ENCODE data around the gene TUBA4A.
A peak's percentile ranks its signal among the peaks of the same experiment; 100 is the strongest.

DNA sequence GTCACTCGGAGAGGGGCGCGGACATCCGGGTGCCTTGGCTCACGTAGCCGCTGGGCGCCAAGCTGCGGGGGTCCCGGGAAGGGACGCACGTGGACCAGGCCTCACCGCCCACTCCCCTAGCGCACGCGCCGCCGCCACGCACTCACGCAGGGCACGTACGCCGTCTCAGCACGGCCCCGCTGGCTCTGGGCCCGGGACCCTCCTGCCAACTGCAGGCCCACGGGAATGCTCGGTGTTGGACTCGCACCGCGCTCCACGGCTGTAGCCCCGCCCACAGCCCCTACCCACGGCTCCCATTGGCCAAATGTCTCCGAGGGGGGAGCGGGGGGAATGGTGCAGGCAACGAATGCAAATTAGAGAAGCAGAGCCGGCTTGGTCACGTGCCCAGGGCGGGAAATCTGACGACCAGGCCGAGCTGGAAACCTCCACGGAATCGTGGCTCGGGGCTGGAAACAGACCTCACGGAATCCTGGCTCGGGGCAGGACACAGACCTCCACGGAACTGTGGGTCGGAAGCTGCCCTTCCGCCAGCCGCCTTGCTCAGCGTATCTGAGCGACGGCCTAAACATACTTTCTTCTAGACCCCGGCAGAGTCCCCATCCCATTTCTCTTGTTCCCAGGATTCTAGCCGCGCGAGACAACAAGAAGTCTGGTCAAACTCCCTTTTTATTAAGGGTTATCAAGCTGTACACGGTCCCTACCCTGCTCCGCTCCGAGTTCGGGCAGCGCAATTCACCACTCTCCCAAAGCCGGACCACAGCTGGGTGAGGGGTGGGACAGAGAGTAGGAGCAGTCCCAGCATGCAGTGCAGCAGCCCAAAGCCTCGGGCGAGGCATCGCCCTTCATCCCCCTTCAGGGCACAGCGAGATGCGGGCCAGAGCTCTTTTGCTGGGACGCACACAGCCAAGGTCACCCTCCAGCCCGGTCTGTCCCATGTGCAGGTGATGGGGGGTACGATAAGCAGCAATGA, 34.7 kb downstream of the TUBA4A start, which contains the start of gene ABCB6:
- TF ChIP-seq, protein P1, sequence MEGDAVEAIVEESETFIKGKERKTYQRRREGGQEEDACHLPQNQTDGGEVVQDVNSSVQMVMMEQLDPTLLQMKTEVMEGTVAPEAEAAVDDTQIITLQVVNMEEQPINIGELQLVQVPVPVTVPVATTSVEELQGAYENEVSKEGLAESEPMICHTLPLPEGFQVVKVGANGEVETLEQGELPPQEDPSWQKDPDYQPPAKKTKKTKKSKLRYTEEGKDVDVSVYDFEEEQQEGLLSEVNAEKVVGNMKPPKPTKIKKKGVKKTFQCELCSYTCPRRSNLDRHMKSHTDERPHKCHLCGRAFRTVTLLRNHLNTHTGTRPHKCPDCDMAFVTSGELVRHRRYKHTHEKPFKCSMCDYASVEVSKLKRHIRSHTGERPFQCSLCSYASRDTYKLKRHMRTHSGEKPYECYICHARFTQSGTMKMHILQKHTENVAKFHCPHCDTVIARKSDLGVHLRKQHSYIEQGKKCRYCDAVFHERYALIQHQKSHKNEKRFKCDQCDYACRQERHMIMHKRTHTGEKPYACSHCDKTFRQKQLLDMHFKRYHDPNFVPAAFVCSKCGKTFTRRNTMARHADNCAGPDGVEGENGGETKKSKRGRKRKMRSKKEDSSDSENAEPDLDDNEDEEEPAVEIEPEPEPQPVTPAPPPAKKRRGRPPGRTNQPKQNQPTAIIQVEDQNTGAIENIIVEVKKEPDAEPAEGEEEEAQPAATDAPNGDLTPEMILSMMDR (IDR thresholded peaks at IDR 0.05) = no peak
- TF ChIP-seq POLR2A (IDR thresholded peaks at IDR 0.05) (peak in 1 of 2 donors; percentile 53), POLR2AphosphoS5 (IDR thresholded peaks at IDR 0.05; ENCODE audit: insufficient read depth in 1 of 2, low read depth in 1 of 2) (peak; percentile 76 to 90)

Measured in vagina (tissue), 2 donors.